GM04503 (cell line): ENCODE data around the gene RHOBTB3.
A peak's percentile ranks its signal among the peaks of the same experiment; 100 is the strongest.
"Not testable (repeated sequence)": the region's sequence is repeated elsewhere in the genome, so short reads cannot be mapped to it uniquely, and the experiment has no call there.

Source experiments
- DNase-seq: peaks from one replicate; pipeline ENCODE4 v3.0.0-alpha.2; 2012; ENCODE audit warnings: low read depth

RHOBTB3 gene

GRCh38 chr5:95713246-95713645, 17.9 kb upstream of the RHOBTB3 start:
- not testable (repeated sequence) for DNase-seq

GRCh38 chr5:95713960-95714710, 17.0 kb upstream of the RHOBTB3 start:
- no peak for DNase-seq

GRCh38 chr5:95715799-95716461, 15.2 kb upstream of the RHOBTB3 start:
- peak; percentile 82 for DNase-seq

GRCh38 chr5:95717439-95717838, 13.7 kb upstream of the RHOBTB3 start:
- no peak for DNase-seq

- no peak for DNase-seq
Measured at GRCh38 chr5:95718203-95718602, 12.9 kb upstream of the RHOBTB3 start.

- no peak for DNase-seq
Measured at GRCh38 chr5:95718738-95719137, 12.4 kb upstream of the RHOBTB3 start.

GRCh38 chr5:95720094-95720786, 10.9 kb upstream of the RHOBTB3 start:
- peak; percentile 27 for DNase-seq

GRCh38 chr5:95721582-95722295, 9.4 kb upstream of the RHOBTB3 start:
- no peak for DNase-seq

GRCh38 chr5:95723632-95724369, 7.3 kb upstream of the RHOBTB3 start:
- no peak for DNase-seq

- DNase-seq, result peak; percentile 14
Measured at GRCh38 chr5:95725071-95725820, 5.9 kb upstream of the RHOBTB3 start.

GRCh38 chr5:95725937-95726810, 5.0 kb upstream of the RHOBTB3 start:
- peak; percentile 61 for DNase-seq

- DNase-seq, result no peak
Measured at GRCh38 chr5:95726811-95727763, 4.0 kb upstream of the RHOBTB3 start.

- DNase-seq, result no peak
Measured at GRCh38 chr5:95727764-95728191, 3.4 kb upstream of the RHOBTB3 start.

GRCh38 chr5:95728494-95729114, 2.5 kb upstream of the RHOBTB3 start:
- no peak for DNase-seq

- no peak for DNase-seq
Measured at GRCh38 chr5:95729115-95730010, 1.8 kb upstream of the RHOBTB3 start.

GRCh38 chr5:95730011-95730700, 980 bp upstream of the RHOBTB3 start:
- DNase-seq, result no peak
